ENCODE results near the gene FAM90A1. TPM values are rescaled to one million over a fixed set of nuclear protein-coding genes. Genes with fewer than 3 reads are reported as not detected.
"Not testable (repeated sequence)": the region's sequence is repeated elsewhere in the genome, so short reads cannot be mapped to it uniquely, and the experiment has no call there.

The FAM90A1 gene
- total RNA-seq = not detected
- polyA plus RNA-seq = under 1 TPM in 1 of 3 donors, not detected in 2; 0.22 TPM
- 0 to 0.52 (median 0.12) reads per million in 6 experiments for total RNA-seq

GRCh38 chr12:8226992-8227731, at the start of gene FAM90A1:
FAM90A1 (minus strand) TSS chr12:8227618; CDS start chr12:8224832, 2,786 bp downstream.
- Mint-ChIP-seq H3K4me3 (peak within 1 kb of the TSS in 8 of 10 donors; percentile 25 to 83 (median 64)), H3K4me1 (peaks cover 8 to 18% (median 11%) of the 10 kb centered on the region in 4 donors), H3K27ac (peak within 1 kb of the TSS in 3 of 10 donors; percentile 63 to 74 (median 71)), H3K27me3 (peaks cover 0 to 31% (median 0%) of the 10 kb centered on the region in 5 donors)
- ATAC-seq, H3K36me3 Mint-ChIP-seq, POLR2A ChIA-PET, H3K9me3 Mint-ChIP-seq: not testable (repeated sequence)
- peak in 1 of 10 donors; percentile 25 for DNase-seq

- ATAC-seq, H3K36me3 Mint-ChIP-seq, POLR2A ChIA-PET, H3K9me3 Mint-ChIP-seq, H3K4me3 Mint-ChIP-seq, H3K4me1 Mint-ChIP-seq, DNase-seq, H3K27me3 Mint-ChIP-seq, H3K27ac Mint-ChIP-seq: not testable (repeated sequence)
These were observed 49.0 kb upstream of the FAM90A1 start for GRCh38 chr12:8276397-8276796.

- H3K27ac Mint-ChIP-seq = peak overlapping the region in 1 of 10 donors; percentile 24
- H3K4me1 Mint-ChIP-seq, H3K27me3 Mint-ChIP-seq, DNase-seq, ATAC-seq, H3K36me3 Mint-ChIP-seq, H3K9me3 Mint-ChIP-seq, H3K4me3 Mint-ChIP-seq, POLR2A ChIA-PET: not testable (repeated sequence)
These were observed 39.3 kb upstream of the FAM90A1 start for GRCh38 chr12:8266706-8267105.

DNA sequence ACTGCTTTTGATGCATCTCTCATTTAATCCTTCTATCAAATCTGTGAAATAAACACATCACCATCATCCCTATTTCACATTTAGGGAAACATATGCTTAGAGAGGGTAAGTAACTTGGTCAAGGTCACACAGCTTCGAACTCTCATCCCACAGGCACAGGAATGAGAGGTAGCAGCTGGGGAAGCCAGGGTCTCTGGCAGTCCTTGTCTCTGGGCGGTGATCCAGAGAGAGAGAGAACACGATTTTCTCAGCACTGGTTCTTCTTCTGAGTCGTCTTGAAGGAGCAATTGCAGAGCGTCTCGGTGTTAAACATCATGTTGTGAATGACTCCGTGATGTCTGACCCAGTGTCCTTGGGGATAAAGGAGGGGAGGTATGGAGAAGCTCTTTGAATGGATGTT, 36.8 kb upstream of the FAM90A1 start:
- H3K4me3 Mint-ChIP-seq, H3K36me3 Mint-ChIP-seq, H3K9me3 Mint-ChIP-seq, DNase-seq, H3K27ac Mint-ChIP-seq, POLR2A ChIA-PET, H3K4me1 Mint-ChIP-seq, ATAC-seq, H3K27me3 Mint-ChIP-seq: not testable (repeated sequence)

DNA sequence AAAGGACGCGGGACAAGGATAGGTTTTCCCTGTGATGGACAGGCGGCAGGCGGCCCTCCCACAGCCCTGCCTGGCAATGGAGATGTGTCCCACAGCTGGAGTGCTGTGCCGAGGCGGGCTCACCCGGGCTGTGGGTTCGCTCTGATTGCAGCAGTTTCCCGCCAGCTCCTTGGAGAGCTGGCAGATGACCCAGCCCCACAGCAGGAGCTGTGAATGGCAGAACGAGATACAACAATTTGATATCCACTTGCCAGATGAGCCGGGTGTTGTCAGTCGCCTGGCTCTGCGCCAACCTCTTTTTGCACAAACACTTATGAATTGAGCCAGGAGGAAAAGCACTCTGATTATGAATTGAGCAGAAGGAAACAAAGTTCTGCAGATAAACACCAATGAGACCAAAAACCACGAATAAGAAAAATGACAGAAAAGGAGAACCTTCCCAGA, 33.7 kb upstream of the FAM90A1 start:
- ATAC-seq, H3K4me1 Mint-ChIP-seq, DNase-seq, H3K27ac Mint-ChIP-seq, H3K9me3 Mint-ChIP-seq, H3K4me3 Mint-ChIP-seq, POLR2A ChIA-PET, H3K36me3 Mint-ChIP-seq: not testable (repeated sequence)
- H3K27me3 Mint-ChIP-seq = peaks cover 3 to 10% (median 6%) of the 10 kb centered on the region in 5 donors

DNA sequence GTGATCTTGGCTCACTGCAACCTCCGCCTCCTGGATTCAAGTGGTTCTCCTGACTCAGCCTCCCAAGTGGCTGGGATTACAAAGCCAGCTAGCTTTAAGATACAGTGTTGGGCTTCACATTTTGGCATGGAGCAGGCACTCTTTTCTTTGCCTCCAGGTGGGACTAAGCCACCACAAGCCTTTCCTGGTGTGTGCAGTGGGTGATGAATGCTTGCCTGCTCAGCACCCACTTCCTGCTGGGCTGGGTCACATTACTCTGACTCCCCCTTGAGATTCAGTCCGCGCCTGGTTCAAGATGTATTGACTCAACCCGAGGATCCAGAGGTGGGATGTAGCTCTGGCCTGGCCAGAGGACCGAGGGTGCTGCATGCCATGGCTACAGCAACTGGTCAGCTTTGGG, 28.9 kb upstream of the FAM90A1 start:
- DNase-seq, H3K36me3 Mint-ChIP-seq, POLR2A ChIA-PET, H3K27me3 Mint-ChIP-seq, H3K4me3 Mint-ChIP-seq, H3K4me1 Mint-ChIP-seq, H3K9me3 Mint-ChIP-seq, ATAC-seq: not testable (repeated sequence)
- H3K27ac Mint-ChIP-seq = peak overlapping the region in 2 of 10 donors; percentile 24 to 45

GRCh38 chr12:8254705-8255104, 27.3 kb upstream of the FAM90A1 start:
- H3K27ac Mint-ChIP-seq, H3K27me3 Mint-ChIP-seq, H3K9me3 Mint-ChIP-seq, H3K36me3 Mint-ChIP-seq, H3K4me1 Mint-ChIP-seq, DNase-seq, POLR2A ChIA-PET, ATAC-seq, H3K4me3 Mint-ChIP-seq: not testable (repeated sequence)

DNA sequence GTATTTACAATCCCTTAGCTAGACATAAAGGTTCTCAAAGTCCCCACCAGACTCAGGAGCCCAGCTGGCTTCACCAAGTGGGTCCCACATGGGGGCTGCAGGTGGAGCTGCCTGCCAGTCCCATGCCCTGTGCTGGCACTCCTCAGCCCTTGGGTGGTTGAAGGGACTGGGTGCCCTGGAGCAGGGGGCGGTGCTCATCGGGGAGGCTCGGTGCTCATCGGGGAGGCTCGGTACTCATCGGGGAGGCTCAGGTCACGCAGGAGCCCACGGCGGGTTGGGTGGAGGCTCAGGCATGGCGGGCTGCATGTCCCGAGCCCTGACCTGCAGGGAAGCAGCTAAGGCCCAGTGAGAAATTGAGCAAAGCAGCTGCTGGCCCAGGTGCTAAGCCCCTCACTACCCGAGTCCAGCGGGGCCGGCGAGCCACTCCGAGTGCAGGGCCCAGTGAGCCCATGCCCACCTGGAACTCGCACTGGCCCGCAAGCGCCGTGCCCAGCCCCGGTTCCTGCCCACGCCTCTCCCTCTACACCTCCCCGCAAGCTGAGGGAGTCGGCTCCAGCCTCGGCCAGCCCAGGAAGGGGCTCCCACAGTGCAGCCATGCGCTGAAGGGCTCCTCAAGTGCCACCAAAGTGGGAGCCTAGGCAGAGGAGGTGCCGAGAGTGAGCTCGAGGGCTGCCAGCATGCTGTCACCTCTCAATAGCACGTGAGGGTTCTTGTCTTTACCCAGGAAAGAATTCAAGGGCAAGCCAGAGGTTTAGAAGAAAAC, 24.8 kb upstream of the FAM90A1 start:
- DNase-seq, H3K27ac Mint-ChIP-seq, H3K4me3 Mint-ChIP-seq, H3K4me1 Mint-ChIP-seq, ATAC-seq, POLR2A ChIA-PET, H3K36me3 Mint-ChIP-seq, H3K9me3 Mint-ChIP-seq, H3K27me3 Mint-ChIP-seq: not testable (repeated sequence)

DNA sequence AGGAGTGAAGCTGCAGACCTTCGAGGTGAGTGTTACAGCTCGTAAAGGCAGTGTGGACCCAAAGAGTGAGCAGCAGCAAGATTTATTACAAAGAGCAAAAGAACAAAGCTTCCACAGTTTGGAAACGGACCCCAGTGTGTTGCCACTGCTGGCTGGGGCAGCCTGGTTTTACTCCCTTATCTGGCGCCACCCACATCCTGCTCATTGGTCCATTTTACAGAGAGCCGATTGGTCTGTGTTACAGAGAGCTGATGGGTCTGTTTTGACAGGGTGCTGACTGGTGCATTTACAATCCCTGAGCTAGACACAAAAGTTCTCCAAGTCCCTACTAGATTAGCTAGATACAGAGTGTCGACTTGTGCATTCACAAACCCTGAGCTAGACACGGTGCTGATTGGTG, 24.2 kb upstream of the FAM90A1 start:
- H3K4me1 Mint-ChIP-seq, ATAC-seq, POLR2A ChIA-PET, H3K36me3 Mint-ChIP-seq, H3K9me3 Mint-ChIP-seq, DNase-seq, H3K27me3 Mint-ChIP-seq: not testable (repeated sequence)
- Mint-ChIP-seq H3K27ac (peak overlapping the region in 1 of 10 donors; percentile 76), H3K4me3 (peak overlapping the region in 2 of 10 donors; percentile 13 to 55)

DNA sequence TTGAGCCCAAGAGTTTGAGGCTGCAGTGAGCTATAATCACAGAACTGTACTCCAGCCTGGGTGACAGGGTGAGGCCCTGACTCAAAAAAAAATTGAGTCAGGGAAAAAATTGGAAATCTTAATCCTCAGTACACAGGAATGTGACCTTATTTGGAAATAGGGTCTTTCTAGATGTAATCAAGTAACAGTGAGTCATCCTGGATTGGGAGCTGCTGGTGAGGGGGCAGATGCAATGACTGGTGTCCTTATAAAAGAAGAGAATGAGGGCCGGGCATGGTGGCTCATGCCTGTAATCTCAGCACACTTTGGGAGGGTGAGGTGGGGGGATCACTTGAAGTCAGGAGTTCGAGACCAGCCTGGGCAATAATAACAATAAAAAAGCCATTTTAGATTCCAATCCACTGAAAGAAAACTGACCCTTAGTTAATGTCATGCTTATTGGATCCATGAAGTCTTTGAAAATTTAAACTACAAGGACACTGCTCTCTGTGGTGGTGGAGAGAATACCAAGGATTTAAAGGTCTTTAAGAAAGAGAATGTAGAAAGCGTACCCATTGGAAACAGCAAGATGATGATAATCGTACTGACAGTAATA, 19.6 kb upstream of the FAM90A1 start:
- DNase-seq, H3K4me3 Mint-ChIP-seq, H3K36me3 Mint-ChIP-seq, H3K27me3 Mint-ChIP-seq, H3K9me3 Mint-ChIP-seq, POLR2A ChIA-PET, H3K4me1 Mint-ChIP-seq, ATAC-seq, H3K27ac Mint-ChIP-seq: not testable (repeated sequence)

DNA sequence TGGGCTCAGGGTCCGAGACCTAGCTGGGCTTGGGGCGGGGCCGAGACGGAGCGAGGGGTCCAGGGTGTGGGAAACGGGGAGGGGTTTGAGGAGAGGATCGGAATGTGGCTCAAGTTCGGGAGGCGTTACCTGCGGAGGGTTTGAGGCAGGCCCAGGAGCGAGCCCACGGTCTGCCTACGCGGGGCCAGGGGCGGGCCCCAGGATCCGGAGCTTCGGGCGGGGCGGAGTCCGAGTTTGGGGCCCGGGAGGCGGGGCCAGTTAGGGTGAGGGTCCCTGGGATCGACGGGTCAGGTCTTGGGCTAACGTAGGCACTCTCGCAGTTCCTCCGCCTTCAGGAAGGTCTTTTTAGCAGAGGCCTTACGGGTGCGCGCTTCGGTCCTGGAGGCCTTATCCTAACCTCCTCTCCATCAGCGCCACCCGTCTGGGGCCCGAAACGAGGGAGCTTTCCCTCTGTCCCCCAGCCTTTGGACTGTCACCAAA, 16.3 kb upstream of the FAM90A1 start:
- not testable (repeated sequence) for H3K27me3 Mint-ChIP-seq, ATAC-seq, H3K9me3 Mint-ChIP-seq, H3K36me3 Mint-ChIP-seq
- POLR2A ChIA-PET = interaction anchor here (0.6 to 1.2 kb wide), 5 partner anchors 155 to 1137 kb away, joined by 3 to 10 read pairs (median 3); no protein-coding TSS in a partner anchor
- H3K4me3 Mint-ChIP-seq = peak overlapping the region; percentile 93 to 99 (median 97)
- DNase-seq = peak in 1 of 10 donors; percentile 38
- peaks cover 3 to 15% (median 12%) of the 10 kb centered on the region in 4 donors for H3K4me1 Mint-ChIP-seq
- peak overlapping the region in 9 of 10 donors; percentile 73 to 99 (median 98) for H3K27ac Mint-ChIP-seq

DNA sequence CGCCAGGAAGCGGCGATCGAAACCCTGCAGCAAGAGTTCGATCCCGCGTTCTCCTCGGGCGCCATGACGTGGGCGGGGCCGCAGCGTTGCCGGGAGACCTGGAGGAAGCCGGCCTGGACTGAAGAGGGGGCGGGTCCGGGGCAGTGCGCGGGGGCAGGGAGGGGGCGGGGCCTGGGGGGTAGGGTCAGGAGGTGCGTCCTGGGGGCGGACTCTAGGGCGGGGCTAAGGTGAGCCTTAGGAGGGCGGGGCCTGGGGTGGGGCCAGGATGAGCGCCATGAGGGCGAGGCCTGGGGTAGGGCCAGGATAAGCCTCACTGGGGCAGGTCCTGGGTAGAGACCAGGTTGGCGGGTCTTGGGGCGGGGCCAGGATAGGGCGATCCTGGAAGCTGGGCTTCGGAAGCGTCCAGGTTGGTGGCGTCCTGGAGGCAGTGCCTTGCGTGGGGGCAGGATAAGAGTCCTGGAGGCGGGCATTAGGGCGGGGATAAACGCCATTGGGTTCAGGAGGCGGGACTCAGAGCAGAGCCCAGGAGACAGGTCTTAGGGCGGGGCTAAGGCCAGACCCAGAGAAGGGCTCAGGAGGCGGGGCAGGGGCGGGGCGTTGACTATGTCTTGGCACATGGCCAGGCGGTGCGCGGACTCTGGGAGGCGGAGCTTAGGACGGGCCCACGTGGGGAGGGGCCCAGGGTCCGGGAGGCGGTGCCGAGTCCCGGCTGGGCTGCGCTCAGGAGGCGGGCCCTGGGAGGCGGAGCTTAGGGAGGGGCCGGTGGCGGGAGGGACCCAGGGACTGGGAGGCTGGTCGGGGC, 15.7 kb upstream of the FAM90A1 start:
- POLR2A ChIA-PET = interaction anchor here (0.6 to 1.2 kb wide), 5 partner anchors 154 to 1974 kb away, joined by 3 to 10 read pairs (median 4); no protein-coding TSS in a partner anchor
- Mint-ChIP-seq H3K27ac (peak overlapping the region; percentile 48 to 99 (median 98)), H3K4me3 (peak overlapping the region; percentile 93 to 99 (median 97)), H3K4me1 (peaks cover 3 to 15% (median 12%) of the 10 kb centered on the region in 4 donors)
- DNase-seq (peak; percentile 98 to 100 (median 100)), ATAC-seq (peak; percentile 95 to 96)
- H3K36me3 Mint-ChIP-seq, H3K9me3 Mint-ChIP-seq, H3K27me3 Mint-ChIP-seq: not testable (repeated sequence)
